Cardiac fibroblast (primary cell): ENCODE results near the gene TMEM178B.

Experiments used
- DNase-seq, 2 donors: peaks; one replicate each; pipeline versions ENCODE4 v3.0.0 to v3.0.0-alpha.2; 2010; ENCODE audit warnings: low read depth in 2 of 2
- H3K4me3 ChIP-seq, 2 donors: replicated peaks in 1 of 2; 1 replicate in 1 of 2; 2 replicates in 1 of 2; pipeline ENCODE4 v1.5.1; 2011; ENCODE audit warnings: low read depth in 2 of 2, low read length in 2 of 2, mild to moderate bottlenecking in 2 of 2, moderate library complexity in 1 of 2
- CTCF ChIP-seq: IDR thresholded peaks from one replicate; pipeline ENCODE4 v1.5.1; 2011; ENCODE audit warnings: low read depth, mild to moderate bottlenecking, low read length, inconsistent platforms

TMEM178B gene

GRCh38 chr7:141243368-141243767 lies 169.5 kb downstream of the TMEM178B start:
- no peak for DNase-seq
- TF ChIP-seq CTCF = no peak
- no peak overlapping the region for H3K4me3 ChIP-seq

GRCh38 chr7:141244435-141244834 lies 170.6 kb downstream of the TMEM178B start:
- no peak for DNase-seq
- no peak overlapping the region for H3K4me3 ChIP-seq
- TF ChIP-seq CTCF = no peak

- DNase-seq = no peak
- TF ChIP-seq CTCF = no peak
- H3K4me3 ChIP-seq = no peak overlapping the region
Observed at GRCh38 chr7:141246426-141246825, 172.6 kb downstream of the TMEM178B start.

- H3K4me3 ChIP-seq = no peak overlapping the region
- no peak for TF ChIP-seq CTCF
- no peak for DNase-seq
Observed at GRCh38 chr7:141251180-141251579, 177.3 kb downstream of the TMEM178B start.

GRCh38 chr7:141251957-141252356 lies 178.1 kb downstream of the TMEM178B start:
- no peak for TF ChIP-seq CTCF
- no peak for DNase-seq
- H3K4me3 ChIP-seq = no peak overlapping the region

GRCh38 chr7:141257597-141257996 lies 183.7 kb downstream of the TMEM178B start:
- DNase-seq = no peak
- no peak for TF ChIP-seq CTCF
- no peak overlapping the region for H3K4me3 ChIP-seq

GRCh38 chr7:141258559-141258958 lies 184.7 kb downstream of the TMEM178B start:
- no peak for TF ChIP-seq CTCF
- H3K4me3 ChIP-seq = no peak overlapping the region
- no peak for DNase-seq
